Measurements from ENCODE around the gene NOSIP.

NOSIP gene

GRCh38 chr19:49553451-49554271 lies 26.7 kb downstream of the NOSIP start:
- peaks cover 70% of the 10 kb centered on the region for H3K36me3 ChIP-seq
- no peak overlapping the region for H3K9ac ChIP-seq

GRCh38 chr19:49552749-49553148 lies 27.6 kb downstream of the NOSIP start:
- H3K4me2 ChIP-seq, result no peak overlapping the region
- peaks cover 31% of the 10 kb centered on the region for H3K4me1 ChIP-seq
- no peak for TF ChIP-seq Cebpa-rat (IDR thresholded peaks at IDR 0.05)
- no peaks in the 10 kb centered on the region for H3K27me3 ChIP-seq
- H4K20me1 ChIP-seq, result no peaks in the 10 kb centered on the region
- no peak overlapping the region for H3K27ac ChIP-seq
- H3K36me3 ChIP-seq, result peaks cover 61% of the 10 kb centered on the region
- no peaks in the 10 kb centered on the region for H3K9me3 ChIP-seq
- no peak overlapping the region for H3K9ac ChIP-seq
- H3K4me3 ChIP-seq, result no peak overlapping the region

More at GRCh38 chr19:49553451-49554271, 26.7 kb downstream of the NOSIP start:
- H3K4me2 ChIP-seq, result peak overlapping the region; percentile 72
- peaks cover 31% of the 10 kb centered on the region for H3K4me1 ChIP-seq
- H4K20me1 ChIP-seq, result no peaks in the 10 kb centered on the region
- H3K9me3 ChIP-seq, result no peaks in the 10 kb centered on the region
- no peak for TF ChIP-seq Cebpa-rat (IDR thresholded peaks at IDR 0.05)
- no peak overlapping the region for H3K4me3 ChIP-seq
- H3K27me3 ChIP-seq, result no peaks in the 10 kb centered on the region
- no peak overlapping the region for H3K27ac ChIP-seq

- no peak overlapping the region for H3K27ac ChIP-seq
- H3K36me3 ChIP-seq, result peaks cover 49% of the 10 kb centered on the region
- no peaks in the 10 kb centered on the region for H4K20me1 ChIP-seq
- H3K4me3 ChIP-seq, result no peak overlapping the region
- H3K27me3 ChIP-seq, result no peaks in the 10 kb centered on the region
- H3K9ac ChIP-seq, result no peak overlapping the region
- TF ChIP-seq Cebpa-rat (IDR thresholded peaks at IDR 0.05), result no peak
- no peak overlapping the region for H3K4me2 ChIP-seq
- H3K4me1 ChIP-seq, result peaks cover 30% of the 10 kb centered on the region
- H3K9me3 ChIP-seq, result no peaks in the 10 kb centered on the region
Measured at GRCh38 chr19:49551531-49551930, 28.8 kb downstream of the NOSIP start.

GRCh38 chr19:49549045-49549444 lies 31.3 kb downstream of the NOSIP start:
- Histone ChIP-seq H3K36me3 (peaks cover 30% of the 10 kb centered on the region), H4K20me1 (no peaks in the 10 kb centered on the region), H3K9me3 (no peaks in the 10 kb centered on the region), H3K27ac (no peak overlapping the region), H3K4me1 (peaks cover 21% of the 10 kb centered on the region), H3K4me3 (no peak overlapping the region), H3K4me2 (no peak overlapping the region), H3K27me3 (no peaks in the 10 kb centered on the region), H3K9ac (peak overlapping the region; percentile 2; the same call in 1 of the 2 replicates)
- no peak for TF ChIP-seq Cebpa-rat (IDR thresholded peaks at IDR 0.05)

- H3K4me3 ChIP-seq, result no peak overlapping the region
Measured at GRCh38 chr19:49546825-49547565, 33.4 kb downstream of the NOSIP start.

DNA sequence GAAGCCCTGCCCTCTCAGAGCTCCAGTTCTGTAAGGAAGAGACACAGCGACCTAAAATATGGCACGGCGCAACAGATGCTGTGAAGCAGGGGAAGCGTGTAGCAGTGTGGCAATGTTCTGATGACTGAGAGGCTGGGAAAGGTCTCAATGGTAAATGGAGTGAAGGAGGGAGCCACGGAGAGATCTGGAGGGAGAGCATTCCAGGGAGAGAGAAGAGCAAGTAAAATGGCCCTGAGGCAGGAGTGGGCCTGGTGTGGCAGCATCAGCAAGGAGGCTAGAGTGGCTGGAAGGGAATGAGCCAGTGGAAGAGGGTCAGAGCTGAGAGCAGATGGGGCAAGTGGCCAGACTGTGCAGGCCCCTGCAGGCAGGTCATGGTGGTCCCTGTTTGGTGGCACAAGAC lies 36.2 kb downstream of the NOSIP start:
- Histone ChIP-seq H3K4me2 (no peak overlapping the region), H3K36me3 (no peaks in the 10 kb centered on the region), H3K27me3 (no peaks in the 10 kb centered on the region), H3K4me3 (no peak overlapping the region), H3K9ac (no peak overlapping the region), H3K4me1 (peaks cover 19% of the 10 kb centered on the region), H3K27ac (no peak overlapping the region), H4K20me1 (peaks cover under 1% of the 10 kb centered on the region; the same call in 1 of the 2 replicates), H3K9me3 (no peaks in the 10 kb centered on the region)
- TF ChIP-seq Cebpa-rat (IDR thresholded peaks at IDR 0.05), result no peak

More at GRCh38 chr19:49546825-49547565, 33.4 kb downstream of the NOSIP start:
- H3K4me1 ChIP-seq, result peaks cover 12% of the 10 kb centered on the region
- H3K9ac ChIP-seq, result no peak overlapping the region
- H3K36me3 ChIP-seq, result peaks cover 13% of the 10 kb centered on the region
- H3K27ac ChIP-seq, result no peak overlapping the region
- 0 out of 2 replicates have a peak overlapping the region, but pooled peaks have one; percentile 13 for H3K4me2 ChIP-seq
- no peak for TF ChIP-seq Cebpa-rat (IDR thresholded peaks at IDR 0.05)
- H3K27me3 ChIP-seq, result no peaks in the 10 kb centered on the region
- no peaks in the 10 kb centered on the region for H3K9me3 ChIP-seq
- H4K20me1 ChIP-seq, result no peaks in the 10 kb centered on the region

DNA sequence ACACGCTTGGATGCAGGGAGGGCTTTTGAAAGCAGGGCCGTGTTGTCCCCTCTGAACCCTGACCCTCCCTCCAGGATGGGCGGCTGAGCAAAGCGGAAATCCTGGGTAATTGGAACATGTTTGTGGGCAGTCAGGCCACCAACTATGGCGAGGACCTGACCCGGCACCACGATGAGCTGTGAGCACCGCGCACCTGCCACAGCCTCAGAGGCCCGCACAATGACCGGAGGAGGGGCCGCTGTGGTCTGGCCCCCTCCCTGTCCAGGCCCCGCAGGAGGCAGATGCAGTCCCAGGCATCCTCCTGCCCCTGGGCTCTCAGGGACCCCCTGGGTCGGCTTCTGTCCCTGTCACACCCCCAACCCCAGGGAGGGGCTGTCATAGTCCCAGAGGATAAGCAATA lies 37.3 kb downstream of the NOSIP start:
- Histone ChIP-seq H3K4me2 (no peak overlapping the region), H3K36me3 (no peaks in the 10 kb centered on the region)

GRCh38 chr19:49542446-49542845 lies 37.9 kb downstream of the NOSIP start:
- H3K27ac ChIP-seq, result no peak overlapping the region
- no peaks in the 10 kb centered on the region for H3K36me3 ChIP-seq
- H3K4me2 ChIP-seq, result no peak overlapping the region
- H4K20me1 ChIP-seq, result peaks cover 9% of the 10 kb centered on the region; the same call in 1 of the 2 replicates
- H3K4me3 ChIP-seq, result no peak overlapping the region
- no peak for TF ChIP-seq Cebpa-rat (IDR thresholded peaks at IDR 0.05)
- no peak overlapping the region for H3K9ac ChIP-seq
- peaks cover 36% of the 10 kb centered on the region for H3K4me1 ChIP-seq
- H3K27me3 ChIP-seq, result no peaks in the 10 kb centered on the region
- H3K9me3 ChIP-seq, result no peaks in the 10 kb centered on the region

More for the DNA sequence above, 37.3 kb downstream of the NOSIP start:
- no peak for TF ChIP-seq Cebpa-rat (IDR thresholded peaks at IDR 0.05)
- Histone ChIP-seq H3K27ac (no peak overlapping the region), H3K4me3 (no peak overlapping the region), H3K9me3 (no peaks in the 10 kb centered on the region), H3K27me3 (no peaks in the 10 kb centered on the region), H4K20me1 (peaks cover 9% of the 10 kb centered on the region; the same call in 1 of the 2 replicates), H3K9ac (no peak overlapping the region), H3K4me1 (peaks cover 30% of the 10 kb centered on the region)

GRCh38 chr19:49541914-49542313 lies 38.4 kb downstream of the NOSIP start:
- H3K36me3 ChIP-seq, result no peaks in the 10 kb centered on the region
- no peak overlapping the region for H3K9ac ChIP-seq
- no peak overlapping the region for H3K4me3 ChIP-seq
- no peak for TF ChIP-seq Cebpa-rat (IDR thresholded peaks at IDR 0.05)
- no peaks in the 10 kb centered on the region for H3K9me3 ChIP-seq
- no peak overlapping the region for H3K4me2 ChIP-seq
- H3K27me3 ChIP-seq, result peaks cover 4% of the 10 kb centered on the region; the same call in 1 of the 2 replicates
- H4K20me1 ChIP-seq, result peaks cover 9% of the 10 kb centered on the region; the same call in 1 of the 2 replicates
- H3K4me1 ChIP-seq, result peaks cover 41% of the 10 kb centered on the region
- no peak overlapping the region for H3K27ac ChIP-seq

Data from BLaER1 (cell line).